Uterus (tissue), 2 donors: ENCODE measurements around the gene CCDC178.

ENCODE experiments used
- POLR2A ChIP-seq, 2 donors: fragments of 450-650 bp; IDR thresholded peaks; one replicate each; pipeline ENCODE4 v1.6.1; 2016; ENCODE audit warnings: antibody characterized with exemption in 2 of 2, mild to moderate bottlenecking in 1 of 2, moderate library complexity in 1 of 2
- TF ChIP-seq, protein P1 (sequence below), 4 experiments: fragments of 200-600 bp in 2 of 4; fragments of 450-650 bp in 2 of 4; sonication (generic) in 2 of 4; IDR thresholded peaks; one replicate each; pipeline ENCODE4 v1.5.1; 2016 to 2019; ENCODE audit warnings: antibody characterized with exemption in 4 of 4, mild to moderate bottlenecking in 2 of 4, moderate library complexity in 1 of 4

DNA sequence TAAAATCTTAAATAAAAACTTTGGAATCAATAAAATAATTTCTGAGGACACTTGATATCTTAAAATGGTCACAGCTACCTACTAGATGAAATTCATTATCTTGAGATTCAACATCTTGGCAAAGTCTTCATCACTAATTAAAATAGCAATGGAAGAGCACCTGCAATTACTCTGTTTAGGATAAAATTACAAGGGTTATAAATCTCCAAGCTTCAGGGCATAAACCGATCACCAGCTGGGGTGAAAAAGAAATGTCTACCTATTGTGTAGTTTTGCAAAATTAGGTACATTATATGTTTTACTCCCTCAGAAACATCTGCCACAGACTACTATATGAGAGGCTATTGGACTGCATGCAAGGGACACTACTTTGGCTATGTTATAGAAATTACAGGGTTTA lies 327.1 kb downstream of the CCDC178 start:
- TF ChIP-seq, protein P1, sequence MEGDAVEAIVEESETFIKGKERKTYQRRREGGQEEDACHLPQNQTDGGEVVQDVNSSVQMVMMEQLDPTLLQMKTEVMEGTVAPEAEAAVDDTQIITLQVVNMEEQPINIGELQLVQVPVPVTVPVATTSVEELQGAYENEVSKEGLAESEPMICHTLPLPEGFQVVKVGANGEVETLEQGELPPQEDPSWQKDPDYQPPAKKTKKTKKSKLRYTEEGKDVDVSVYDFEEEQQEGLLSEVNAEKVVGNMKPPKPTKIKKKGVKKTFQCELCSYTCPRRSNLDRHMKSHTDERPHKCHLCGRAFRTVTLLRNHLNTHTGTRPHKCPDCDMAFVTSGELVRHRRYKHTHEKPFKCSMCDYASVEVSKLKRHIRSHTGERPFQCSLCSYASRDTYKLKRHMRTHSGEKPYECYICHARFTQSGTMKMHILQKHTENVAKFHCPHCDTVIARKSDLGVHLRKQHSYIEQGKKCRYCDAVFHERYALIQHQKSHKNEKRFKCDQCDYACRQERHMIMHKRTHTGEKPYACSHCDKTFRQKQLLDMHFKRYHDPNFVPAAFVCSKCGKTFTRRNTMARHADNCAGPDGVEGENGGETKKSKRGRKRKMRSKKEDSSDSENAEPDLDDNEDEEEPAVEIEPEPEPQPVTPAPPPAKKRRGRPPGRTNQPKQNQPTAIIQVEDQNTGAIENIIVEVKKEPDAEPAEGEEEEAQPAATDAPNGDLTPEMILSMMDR (IDR thresholded peaks at IDR 0.05), result no peak
- TF ChIP-seq POLR2A (IDR thresholded peaks at IDR 0.05), result no peak
